Heart left ventricle (tissue), 13 donors: ENCODE data around the gene IL26.

Experiments used
- CTCF ChIP-seq, 12 donors: fragments of 200-600 bp; sonication (generic) in 4 of 12; IDR thresholded peaks; one replicate each; pipeline versions ENCODE4 v1.5.0 to v1.8.0; 2018 to 2022; ENCODE audit warnings: antibody characterized with exemption in 12 of 12, mild to moderate bottlenecking in 5 of 12
- POLR2A ChIP-seq, 2 donors: fragments of 450-650 bp; IDR thresholded peaks; one replicate each; pipeline ENCODE4 v1.6.1; 2017; ENCODE audit warnings: antibody characterized with exemption in 2 of 2, mild to moderate bottlenecking in 2 of 2, moderate library complexity in 2 of 2
- donor health status: ischemic (EF 13 %, LVEDD 7.1; RV severe dilation, severe dysfunction).
- donor health status: DM: no; HTN: yes; CAD: no.
- donor health status: DM: no; HTN: no; CAD: no.
- donor health status: ischemic (EF 25% LVEDD 6.9; RV normal size, moderate dysfunction).
- donor health status: ischemic (EF 25% LVEDD 5.7; RV mildly dilated, moderate dysfunction).
- donor health status: ischemic (EF 35%, LVEDD 5.7; RV mildly dilated, moderate dysfunction).
- donor health status: nonischemic (EF 11% LVEDD 7.7; RV severe dilation, severe dysfunction).
- donor health status: DM: yes; HTN: yes; CAD: no.
- donor health status: PGD.
- donor health status: ischemic (EF 29% LVEDD 5.4; RV normal size, mild dysfunction).
- donor health status: nonischemic (EF 23%, LVEDD 6.1; RV moderate dilation, normal function).

GRCh38 chr12:68224613-68225285 lies 861 bp downstream of the IL26 start:
- no peak for TF ChIP-seq CTCF (IDR thresholded peaks at IDR 0.05)
- TF ChIP-seq POLR2A (IDR thresholded peaks at IDR 0.05) = no peak
